Breast epithelium (tissue), 3 donors: ENCODE data around the gene KIF17.

ENCODE experiments used
- POLR2A ChIP-seq: fragments of 450-650 bp; IDR thresholded peaks from one replicate; pipeline ENCODE4 v1.6.1; 2016; ENCODE audit warnings: antibody characterized with exemption, mild to moderate bottlenecking, moderate library complexity
- POLR2AphosphoS5 ChIP-seq, 3 donors: sonication (generic); formaldehyde crosslinking; IDR thresholded peaks; one replicate each; pipeline ENCODE4 v1.6.1; 2017; ENCODE audit warnings: antibody characterized with exemption in 3 of 3
- TF ChIP-seq, protein P1 (sequence below), 3 donors: fragments of 450-650 bp; IDR thresholded peaks; one replicate each; pipeline ENCODE4 v1.5.1; 2016 to 2017; ENCODE audit warnings: antibody characterized with exemption in 3 of 3, mild to moderate bottlenecking in 3 of 3, moderate library complexity in 3 of 3

DNA sequence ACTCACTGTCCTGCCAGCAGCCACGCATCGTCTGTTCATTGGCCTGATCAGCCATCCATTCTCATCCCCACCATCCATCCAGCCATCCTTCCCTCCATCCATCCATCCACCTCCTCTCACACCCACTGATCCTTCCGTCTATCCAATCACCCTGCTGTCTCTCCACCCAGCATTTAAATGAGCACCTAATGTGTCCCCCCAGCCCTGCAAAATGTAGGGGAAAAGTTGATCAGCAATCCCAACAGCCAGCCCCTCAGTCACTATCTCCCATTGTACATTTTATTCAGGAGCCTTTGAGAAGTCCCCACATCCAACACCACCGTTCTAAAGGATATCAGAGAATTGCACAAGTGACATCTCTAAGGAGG is 45.6 kb downstream of the KIF17 start:
- TF ChIP-seq, protein P1, sequence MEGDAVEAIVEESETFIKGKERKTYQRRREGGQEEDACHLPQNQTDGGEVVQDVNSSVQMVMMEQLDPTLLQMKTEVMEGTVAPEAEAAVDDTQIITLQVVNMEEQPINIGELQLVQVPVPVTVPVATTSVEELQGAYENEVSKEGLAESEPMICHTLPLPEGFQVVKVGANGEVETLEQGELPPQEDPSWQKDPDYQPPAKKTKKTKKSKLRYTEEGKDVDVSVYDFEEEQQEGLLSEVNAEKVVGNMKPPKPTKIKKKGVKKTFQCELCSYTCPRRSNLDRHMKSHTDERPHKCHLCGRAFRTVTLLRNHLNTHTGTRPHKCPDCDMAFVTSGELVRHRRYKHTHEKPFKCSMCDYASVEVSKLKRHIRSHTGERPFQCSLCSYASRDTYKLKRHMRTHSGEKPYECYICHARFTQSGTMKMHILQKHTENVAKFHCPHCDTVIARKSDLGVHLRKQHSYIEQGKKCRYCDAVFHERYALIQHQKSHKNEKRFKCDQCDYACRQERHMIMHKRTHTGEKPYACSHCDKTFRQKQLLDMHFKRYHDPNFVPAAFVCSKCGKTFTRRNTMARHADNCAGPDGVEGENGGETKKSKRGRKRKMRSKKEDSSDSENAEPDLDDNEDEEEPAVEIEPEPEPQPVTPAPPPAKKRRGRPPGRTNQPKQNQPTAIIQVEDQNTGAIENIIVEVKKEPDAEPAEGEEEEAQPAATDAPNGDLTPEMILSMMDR (IDR thresholded peaks at IDR 0.05) = no peak
- no peak for TF ChIP-seq POLR2A
- TF ChIP-seq POLR2AphosphoS5 (IDR thresholded peaks at IDR 0.05) = no peak
